ENCODE results near the gene PBX2.
"Not testable (repeated sequence)": the region's sequence is repeated elsewhere in the genome, so short reads cannot be mapped to it uniquely, and the experiment has no call there.

The PBX2 gene

DNA sequence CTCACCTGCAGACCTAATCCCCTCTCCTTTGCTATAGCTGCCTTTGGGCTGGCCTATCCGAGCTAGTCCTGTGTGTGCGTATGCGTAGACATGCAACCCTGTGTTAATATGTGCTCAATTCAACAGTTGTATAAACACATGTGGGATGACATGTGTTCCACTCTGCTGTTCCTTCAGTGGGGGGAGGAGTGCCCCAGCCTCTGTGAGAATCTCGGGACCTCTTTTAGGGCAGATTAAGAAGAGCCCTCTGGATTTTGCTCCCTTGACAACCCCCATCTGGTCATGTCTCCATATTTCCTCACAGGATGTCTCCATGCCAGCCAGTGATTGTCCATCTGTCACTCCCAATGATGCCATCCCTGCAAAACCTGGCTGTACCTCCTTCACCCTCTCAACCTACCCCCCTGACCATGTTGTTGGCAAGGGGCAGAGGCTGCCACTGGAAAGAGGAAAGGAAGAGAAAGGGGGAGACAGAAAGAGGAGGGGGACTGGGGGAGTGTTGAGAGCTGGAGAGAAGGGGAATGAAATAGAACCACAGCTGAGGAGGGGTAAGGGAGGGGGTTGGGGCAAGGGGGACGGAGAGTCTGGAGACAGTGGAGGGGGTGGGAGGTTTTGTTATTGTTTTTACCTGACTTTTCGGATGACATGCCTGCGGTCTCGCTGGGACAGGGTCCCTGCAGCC is 38.7 kb downstream of the PBX2 start:
- no peak for DNase-seq (ENCODE audit: low read depth in 2 of 2)

- no peak for DNase-seq (ENCODE audit: low read depth in 2 of 2)
Observed at GRCh38 chr6:32149932-32150870, 39.8 kb downstream of the PBX2 start.

DNA sequence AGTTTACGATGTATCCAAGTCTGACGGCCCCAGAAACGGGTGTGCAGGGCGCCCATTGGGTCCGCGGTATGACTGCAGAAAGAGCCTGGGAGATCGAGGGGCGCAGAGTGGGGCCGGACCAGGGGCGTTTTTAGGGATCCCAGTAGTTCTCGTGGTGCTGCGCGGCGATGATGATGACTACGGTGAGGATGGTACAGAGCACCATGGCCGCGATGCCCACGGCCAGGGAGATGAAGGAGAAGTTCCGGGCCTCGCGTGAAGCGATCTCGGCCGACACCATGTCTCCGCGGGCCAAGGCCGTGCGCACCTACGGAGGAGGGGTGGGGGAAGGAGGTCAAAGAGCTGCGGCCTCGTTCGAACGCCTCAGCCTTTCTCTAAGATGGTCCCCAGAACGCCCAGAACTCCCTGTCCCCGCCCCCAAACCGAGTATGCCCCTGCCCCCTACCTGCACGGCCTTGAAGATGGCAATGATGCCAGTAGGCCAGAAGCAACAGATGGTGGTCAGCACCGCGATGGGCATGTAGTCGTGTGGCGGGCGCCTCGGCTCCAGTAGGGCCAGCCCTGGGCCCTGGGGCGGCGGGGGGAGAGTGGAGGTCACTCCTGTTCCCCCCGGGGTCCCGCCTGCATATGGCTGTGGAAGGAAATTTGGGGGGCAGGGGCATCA is 40.8 kb downstream of the PBX2 start:
- DNase-seq (ENCODE audit: low read depth in 2 of 2) = no peak

GRCh38 chr6:32148289-32149091 is 41.5 kb downstream of the PBX2 start:
- DNase-seq (ENCODE audit: low read depth in 2 of 2) = peak; percentile 44 to 67

DNA sequence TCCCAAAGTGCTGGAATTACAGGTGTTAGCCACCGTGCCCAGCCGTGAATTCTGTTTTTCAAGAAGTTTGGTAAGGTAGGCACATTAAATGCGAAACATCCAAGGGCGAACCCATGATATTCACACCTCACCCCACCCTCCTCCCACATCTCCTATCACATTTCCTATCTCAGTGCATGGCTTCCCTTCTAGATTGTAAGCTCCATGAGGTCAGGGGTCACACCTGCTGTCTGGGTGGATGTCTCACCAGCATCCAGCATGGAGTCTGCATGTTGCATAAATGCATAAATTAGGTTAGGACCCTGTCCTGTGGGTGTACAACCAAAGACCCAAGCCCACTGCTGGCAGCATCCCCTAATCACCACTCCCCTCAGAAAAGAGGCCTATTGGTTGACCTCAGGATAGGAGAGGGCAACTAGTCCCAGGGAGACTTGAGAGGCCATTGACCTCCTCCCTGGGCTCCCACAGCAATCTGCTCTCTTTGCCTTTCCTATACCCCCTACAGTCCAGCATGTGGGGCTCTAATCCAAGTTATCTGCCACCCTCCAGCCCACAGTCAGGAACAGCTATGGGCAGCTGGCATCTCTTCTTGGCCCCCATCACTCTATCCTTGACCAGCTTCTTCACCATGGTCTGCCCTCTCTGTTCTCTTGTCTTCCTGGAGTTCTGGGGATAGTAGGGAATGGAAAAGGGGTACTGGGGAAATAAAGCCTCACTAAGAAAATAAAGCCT is 42.4 kb downstream of the PBX2 start:
- no peak for DNase-seq (ENCODE audit: low read depth in 2 of 2)

- no peak for DNase-seq (ENCODE audit: low read depth in 2 of 2)
Observed at GRCh38 chr6:32146687-32147086, 43.3 kb downstream of the PBX2 start.

- DNase-seq (ENCODE audit: low read depth in 2 of 2) = no peak
Observed at GRCh38 chr6:32146287-32146686, 43.7 kb downstream of the PBX2 start.

GRCh38 chr6:32144238-32144637 is 45.8 kb downstream of the PBX2 start:
- not testable (repeated sequence) for DNase-seq (ENCODE audit: low read depth in 2 of 2)

DNA sequence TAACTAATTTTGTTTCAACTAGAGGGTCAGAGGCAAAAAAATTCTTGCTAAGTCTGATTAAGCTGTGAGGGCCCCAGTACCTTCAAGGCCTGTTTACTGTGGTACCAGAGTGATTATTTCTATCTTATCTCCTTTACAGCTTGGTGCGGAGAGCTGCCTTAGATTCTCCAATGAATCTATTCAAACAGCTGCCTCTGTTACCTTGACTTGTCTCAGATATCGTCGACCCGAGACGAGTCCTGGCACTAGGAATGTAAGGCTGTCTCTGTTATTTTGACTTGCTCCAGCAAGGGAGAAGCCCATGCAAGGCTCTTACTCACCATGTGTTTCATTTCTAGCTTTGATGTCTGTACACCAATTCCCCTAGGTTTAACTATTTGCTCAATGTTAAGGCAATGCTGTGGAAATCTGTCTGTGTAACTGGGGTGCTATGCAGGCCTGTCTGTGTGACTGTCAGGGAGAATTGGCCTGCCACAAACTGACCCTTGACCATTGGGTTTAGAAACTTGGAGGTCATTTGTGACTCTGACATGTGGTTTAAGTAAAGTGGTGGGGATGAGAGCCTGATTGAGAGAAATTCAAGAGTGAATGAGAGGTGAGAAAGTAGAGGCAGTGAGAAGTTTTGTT is 49.5 kb downstream of the PBX2 start:
- no peak for DNase-seq (ENCODE audit: low read depth in 2 of 2)

- DNase-seq (ENCODE audit: low read depth in 2 of 2) = no peak
Observed at GRCh38 chr6:32139590-32139989, 50.4 kb downstream of the PBX2 start.

- DNase-seq (ENCODE audit: low read depth in 2 of 2) = no peak
Observed at GRCh38 chr6:32137454-32137853, 52.5 kb downstream of the PBX2 start.
